OCI-LY3 (cell line): ENCODE results near the gene HOXA5.

ENCODE experiments used
- CTCF ChIP-seq: fragments of 200-600, 300-600 bp; sonication (generic); IDR thresholded peaks from 2 replicates; pipeline ENCODE4 v1.5.1; 2014; ENCODE audit warnings: antibody characterized with exemption, low read length, low read depth
- EZH2phosphoT487 ChIP-seq: fragments of 200-600 bp; shearing (Covaris generic); IDR thresholded peaks from 2 replicates; pipeline ENCODE4 v1.6.1; 2018; ENCODE audit warnings: antibody characterized with exemption, mixed run types, low read depth

GRCh38 chr7:27166531-27167505 lies 23.3 kb upstream of the HOXA5 start:
- TF ChIP-seq CTCF (no peak), EZH2phosphoT487 (no peak)
